NCI-H146 treated with DMSO at 0.1 percent for 48 hours (cell line): Measurements from ENCODE around the gene SMCHD1.
"Not testable (repeated sequence)": the region's sequence is repeated elsewhere in the genome, so short reads cannot be mapped to it uniquely, and the experiment has no call there.

Source experiments
- DNase-seq: peaks from one replicate; lab custom pipeline; 2025; ENCODE audit not compliant: unreplicated experiment; lab: John Stamatoyannopoulos, UW

SMCHD1 gene

DNA sequence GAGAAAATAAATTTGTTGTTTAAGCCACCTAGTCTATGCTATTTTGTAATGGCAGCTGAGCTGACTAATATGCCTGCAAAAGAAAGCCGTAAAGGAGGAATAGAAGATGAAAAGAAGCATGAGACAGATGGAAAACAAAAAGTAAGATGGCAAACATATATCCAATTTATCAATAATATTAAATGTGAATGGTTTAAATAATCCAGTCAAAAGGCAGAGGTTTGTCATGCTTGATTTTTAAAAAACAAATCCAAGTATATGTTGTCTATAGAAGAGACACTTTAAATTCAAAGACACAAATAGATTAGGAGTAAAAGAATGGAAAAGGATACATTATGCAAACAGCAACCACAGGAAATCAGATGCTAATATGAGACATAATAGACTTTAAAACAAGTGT is 155.9 kb downstream of the SMCHD1 start:
- DNase-seq: no peak

DNA sequence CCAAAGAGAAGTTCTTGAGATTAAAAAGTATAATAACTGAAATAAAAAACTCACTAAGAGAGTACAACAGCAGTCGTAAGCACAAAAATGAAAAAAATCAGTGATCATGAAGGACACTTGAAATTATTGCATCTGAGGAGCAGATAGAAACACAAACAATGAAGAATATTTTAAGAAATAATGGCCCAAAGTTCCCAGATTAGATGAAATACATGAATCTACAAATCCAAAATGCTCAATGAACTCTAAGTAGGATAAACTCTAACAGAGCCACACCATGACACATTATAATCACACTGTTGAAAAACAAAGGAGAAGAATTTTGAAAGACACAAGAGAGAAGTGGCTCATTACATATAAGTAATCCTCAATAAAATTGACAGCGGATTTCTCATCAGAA is 159.4 kb downstream of the SMCHD1 start:
- no peak for DNase-seq

DNA sequence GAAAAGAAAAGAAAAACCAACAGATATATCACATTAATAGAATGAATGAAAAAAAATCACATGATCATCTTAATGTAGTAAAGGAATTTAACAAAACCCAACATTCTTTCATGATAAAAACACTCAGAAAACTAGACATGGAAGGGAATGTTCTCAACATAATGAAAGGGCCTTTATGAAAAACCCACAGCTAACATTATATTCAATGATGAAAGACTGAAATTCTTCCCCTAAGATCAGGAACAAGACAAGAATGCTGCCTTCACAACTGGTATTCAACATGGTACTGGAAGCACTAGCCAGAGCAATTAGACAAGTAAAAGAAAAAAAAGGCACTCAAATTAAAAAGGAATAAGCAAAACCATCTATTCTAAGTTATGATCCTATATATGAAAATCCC is 162.8 kb downstream of the SMCHD1 start:
- no peak for DNase-seq

DNA sequence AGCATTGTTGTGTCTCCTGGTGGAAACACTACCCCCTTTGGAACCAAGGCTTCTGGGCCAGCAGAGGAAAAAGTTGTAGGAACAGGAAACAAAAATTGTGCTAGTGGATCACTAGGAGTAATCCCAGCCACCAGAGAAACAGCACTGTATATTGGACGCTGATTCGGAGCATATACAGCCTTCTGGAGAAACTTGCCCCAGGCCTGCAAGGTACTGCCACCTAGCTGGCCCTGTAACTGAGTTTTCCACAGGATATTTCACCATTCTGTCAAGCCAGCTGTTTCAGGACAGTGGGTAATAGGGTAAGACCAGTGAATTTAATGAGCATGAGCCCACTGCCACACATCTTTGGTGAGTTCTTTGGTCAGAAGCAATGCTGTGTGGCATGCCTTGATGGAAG is 166.2 kb downstream of the SMCHD1 start:
- DNase-seq: no peak

DNA sequence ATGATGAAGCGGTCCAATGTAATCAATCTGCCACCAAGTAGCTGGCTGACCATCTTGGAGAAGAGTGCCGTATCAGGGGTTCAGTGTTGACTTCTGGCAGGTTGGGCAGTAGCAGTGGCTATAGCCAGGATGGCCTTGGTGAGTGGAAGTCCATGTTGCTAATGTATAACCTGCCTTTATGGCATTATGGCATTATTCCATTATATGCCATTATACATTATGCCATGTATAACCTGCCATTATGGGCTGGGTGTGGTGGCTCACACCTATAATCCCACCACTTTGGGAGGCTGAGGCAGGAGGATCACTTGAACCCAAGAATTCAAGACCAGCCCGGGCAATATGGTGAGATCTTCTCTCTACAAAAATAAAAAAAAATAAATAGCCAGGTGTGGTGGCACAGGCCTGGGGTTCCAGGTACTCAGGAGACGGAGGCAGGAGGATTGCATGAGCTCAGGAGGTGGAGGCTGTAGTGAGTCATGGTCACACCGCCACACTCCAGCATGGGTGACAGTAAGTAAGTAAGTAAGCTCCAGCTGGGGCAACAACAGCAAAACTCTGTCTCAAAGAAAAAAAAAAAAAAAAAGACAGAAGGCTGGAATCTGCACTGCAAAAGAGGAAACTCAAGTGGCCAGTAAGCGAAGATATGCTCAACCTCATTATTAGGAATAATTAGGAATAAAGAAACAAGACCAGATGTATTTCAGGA is 166.8 kb downstream of the SMCHD1 start:
- DNase-seq: no peak

DNA sequence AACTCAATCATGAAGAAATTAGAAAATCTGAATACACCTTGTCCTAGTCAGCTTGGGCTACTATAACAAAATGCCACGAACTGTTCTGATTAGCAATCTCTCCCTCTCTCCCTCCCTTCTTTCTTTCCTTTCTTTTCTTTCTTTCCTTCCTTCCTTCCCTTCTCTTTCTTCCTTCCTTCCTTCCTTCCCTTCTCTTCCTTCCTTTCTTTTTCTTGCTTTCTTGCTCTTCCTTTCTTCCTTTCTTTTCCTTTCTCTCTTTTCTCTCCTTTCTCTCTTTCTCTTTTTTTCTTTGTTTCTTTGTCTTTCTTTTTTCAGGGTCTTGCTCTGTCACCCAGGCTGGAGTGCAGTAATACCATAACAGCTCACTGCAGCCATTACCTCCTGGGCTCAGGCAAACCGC is 167.7 kb downstream of the SMCHD1 start:
- no peak for DNase-seq

DNA sequence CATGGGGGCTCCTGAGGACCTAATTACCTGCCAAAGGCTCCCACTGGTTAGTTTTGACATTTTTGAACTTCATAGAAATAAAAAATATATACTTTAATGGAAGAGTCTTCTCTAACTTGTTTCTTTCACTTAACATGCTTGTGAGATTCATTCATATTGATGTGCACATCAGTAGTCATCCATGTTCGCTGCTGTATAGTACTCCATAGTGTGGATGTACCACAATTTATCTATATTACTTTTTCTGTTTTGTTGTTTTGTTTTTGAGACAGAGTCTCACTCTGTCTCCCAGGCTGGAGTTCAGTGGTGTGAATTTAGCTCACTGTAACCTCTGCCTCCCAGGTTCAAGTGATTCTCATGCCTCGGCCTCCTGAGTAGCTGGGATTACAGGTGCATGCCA is 168.4 kb downstream of the SMCHD1 start:
- DNase-seq: no peak

DNA sequence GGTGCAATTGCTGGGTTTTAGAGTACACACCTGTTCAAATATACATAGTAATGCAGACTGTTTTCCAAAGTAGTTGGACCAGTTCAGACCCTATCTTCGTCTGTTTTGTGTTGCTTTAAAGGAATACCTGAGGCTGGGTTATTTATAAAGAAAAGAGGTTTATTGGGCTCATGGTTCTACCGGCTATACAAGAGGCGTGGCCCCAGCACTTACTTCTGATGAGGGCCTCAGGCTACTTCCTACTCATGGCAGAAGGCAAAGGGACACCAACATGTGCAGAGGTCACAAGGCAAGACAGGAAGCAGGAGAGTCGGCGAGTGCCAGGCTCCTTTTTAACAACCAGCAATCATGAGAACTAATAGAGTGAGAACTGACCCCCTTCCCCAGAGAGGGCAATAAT is 169.3 kb downstream of the SMCHD1 start:
- DNase-seq: no peak

DNA sequence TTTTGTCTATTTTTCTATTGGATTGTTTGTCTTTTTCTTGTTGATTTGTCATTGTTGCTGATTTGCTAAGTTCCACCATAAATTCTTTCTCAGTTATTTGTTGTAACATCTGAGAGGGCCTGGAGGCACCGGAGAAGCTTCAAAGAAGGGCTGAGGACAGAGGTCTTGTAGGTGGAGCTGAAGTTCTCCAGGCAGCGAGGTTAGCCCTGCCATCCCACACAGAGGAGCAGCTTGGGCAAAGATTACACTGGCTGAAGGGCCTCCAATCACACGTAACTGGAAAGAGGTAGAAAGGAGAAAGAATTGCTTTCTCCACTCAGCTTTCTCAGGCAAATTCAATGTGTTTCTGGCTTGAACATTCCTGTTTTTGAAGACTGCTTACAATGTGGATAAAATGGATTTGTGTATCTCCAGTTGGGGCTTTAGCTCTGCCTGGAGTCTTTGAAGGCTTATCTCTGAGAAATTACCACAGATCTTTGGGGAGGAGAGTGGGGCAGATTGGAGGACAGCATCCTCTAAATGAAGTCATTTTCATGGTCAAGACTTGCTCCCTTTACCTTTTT is 170.2 kb downstream of the SMCHD1 start:
- DNase-seq: no peak

DNA sequence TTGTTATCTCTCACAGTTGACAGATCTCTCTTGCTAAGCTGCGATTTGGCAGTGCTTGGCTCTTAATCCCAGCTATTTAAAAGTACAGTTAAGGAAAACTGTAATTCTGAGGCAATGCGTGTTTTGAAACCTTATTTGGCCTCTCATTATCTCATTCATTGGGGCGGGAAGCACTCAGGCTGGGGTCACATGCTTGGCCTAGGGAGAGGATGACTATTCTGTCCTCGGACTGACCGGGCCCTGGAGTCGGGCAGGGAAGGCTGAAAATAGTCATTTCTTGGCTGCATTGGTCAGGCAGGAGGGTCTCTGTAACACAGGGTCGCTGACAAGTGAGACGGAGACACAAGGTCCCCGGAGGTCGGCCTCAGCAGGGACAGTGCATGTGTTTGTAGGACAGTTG is 171.1 kb downstream of the SMCHD1 start:
- no peak for DNase-seq

DNA sequence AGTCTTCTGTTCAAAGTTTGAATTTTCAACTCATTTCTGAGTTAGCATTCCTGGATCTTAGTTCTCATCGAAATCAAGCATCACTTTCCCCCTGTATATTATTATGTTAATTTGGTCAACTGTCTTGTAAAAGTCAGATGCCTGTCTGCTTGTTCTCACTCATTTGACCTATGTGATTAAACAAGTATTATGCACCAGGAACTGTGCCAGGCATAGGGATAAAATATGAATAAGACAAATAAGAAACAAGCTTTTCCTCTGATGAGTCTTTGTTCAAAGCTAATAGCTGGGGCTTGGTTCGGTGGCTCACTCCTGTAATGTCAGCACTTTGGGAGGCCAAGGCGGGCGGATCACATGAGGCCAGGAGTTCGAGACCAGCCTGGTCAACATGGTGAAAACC is 171.5 kb downstream of the SMCHD1 start:
- no peak for DNase-seq

DNA sequence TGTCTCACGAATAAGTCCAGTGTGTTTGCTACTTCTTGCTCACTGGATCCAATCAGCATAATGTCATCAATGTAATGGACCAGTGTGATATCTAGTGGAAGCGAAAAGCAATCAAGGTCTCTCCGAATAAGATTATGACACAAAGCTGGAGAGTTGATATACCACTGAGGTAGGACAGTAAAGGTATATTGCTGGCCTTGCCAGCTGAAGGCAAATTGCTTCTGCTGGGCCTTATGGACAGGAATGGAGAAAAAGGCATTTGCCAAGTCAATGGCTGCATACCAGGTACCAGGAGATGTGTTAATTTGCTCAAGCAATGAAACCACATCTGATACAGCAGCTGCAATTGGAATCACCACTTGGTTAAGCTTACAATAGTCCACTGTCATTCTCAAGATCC is 180.6 kb downstream of the SMCHD1 start:
- not testable (repeated sequence) for DNase-seq

DNA sequence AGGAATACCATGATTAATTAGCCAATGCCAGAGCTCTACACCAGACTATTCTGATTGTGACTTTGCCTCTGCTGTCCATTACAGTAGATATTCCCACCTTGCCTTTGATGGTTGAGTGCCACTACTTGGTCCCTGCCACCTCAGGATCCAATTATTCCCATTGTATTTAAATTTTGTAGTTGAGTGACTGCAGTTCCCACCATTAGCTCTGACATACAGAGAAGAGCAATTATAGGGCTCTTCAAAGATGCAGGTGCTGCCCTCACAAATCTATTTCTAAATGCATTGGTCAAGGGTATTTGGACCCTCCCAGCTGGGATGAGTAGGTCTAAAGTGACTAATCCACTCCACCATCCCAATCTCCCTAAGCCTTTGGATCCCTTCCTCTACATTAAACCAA is 181.8 kb downstream of the SMCHD1 start:
- DNase-seq: not testable (repeated sequence)

DNA sequence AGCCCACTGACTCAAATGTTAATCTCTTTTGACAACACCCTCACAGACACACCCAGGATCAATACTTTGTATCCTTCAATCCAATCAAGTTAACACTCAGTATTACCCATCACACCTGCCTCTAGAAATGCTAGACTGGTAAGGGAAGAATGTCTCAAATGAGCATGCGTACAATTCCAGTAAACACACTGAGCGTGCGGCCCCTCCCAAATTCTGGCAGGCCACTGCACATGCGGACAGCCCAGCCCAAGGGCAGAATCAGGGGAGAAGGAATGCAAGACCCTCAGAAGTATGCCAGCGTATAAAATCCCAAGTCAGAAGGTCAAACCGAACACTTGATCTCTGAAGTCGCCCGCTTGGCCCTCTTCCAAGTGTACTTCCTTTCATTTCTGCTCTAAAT is 183.7 kb downstream of the SMCHD1 start:
- no peak for DNase-seq

DNA sequence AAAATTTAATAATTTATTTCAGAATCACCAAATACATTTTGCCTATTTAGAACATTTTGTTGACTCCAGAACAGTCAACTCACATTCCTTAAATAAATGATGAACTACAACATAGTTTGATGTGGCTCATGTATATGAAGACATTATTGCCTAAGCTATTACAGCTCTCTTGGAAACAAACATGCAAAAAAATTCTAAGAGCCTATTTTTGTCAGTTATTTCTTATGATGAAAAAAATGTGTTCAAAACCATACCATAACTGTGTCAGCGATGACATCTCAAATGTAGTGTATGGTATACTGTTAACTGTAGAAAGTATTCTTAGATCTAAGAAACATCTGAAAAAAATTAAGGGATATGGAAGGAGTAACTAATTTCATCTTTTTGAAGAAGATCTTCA is 185.0 kb downstream of the SMCHD1 start:
- DNase-seq: no peak

DNA sequence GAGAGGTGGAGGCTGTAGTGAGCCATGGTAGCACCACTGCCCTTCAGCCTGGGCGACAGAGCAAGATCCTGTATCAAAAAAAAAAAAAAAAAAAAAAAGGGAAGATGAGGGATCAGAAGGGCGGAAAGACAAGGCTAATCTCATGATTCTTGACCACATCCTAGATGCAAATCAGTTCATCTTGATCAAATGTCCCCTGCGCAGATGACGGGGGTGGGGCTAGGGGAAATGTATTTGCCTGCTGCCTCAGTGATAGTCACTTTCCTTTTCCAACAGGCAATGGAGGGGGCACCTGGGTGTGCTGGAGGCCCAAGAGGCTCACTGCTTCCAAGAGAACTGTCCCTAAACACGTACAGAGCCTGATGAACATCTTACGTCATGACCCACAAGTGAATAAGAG is 187.6 kb downstream of the SMCHD1 start:
- no peak for DNase-seq

DNA sequence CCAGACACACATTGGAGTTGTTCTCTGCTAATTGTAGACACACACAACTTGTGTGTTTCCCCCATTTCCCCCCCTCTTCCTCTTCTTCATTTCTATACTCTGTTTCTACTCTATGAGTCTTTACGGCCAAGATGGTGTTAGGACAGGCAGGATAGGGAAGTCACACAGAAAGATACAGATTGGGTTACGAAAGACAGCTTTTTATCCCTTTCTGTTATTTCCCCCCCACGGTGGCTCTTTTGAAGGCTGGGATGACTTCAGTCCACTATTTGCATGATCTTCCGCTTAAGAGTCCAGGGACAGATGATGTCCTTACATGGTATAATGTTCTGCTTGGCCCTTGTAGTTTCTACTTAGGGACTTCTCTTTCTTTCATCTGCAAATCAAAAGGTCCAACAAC is 189.6 kb downstream of the SMCHD1 start:
- no peak for DNase-seq

DNA sequence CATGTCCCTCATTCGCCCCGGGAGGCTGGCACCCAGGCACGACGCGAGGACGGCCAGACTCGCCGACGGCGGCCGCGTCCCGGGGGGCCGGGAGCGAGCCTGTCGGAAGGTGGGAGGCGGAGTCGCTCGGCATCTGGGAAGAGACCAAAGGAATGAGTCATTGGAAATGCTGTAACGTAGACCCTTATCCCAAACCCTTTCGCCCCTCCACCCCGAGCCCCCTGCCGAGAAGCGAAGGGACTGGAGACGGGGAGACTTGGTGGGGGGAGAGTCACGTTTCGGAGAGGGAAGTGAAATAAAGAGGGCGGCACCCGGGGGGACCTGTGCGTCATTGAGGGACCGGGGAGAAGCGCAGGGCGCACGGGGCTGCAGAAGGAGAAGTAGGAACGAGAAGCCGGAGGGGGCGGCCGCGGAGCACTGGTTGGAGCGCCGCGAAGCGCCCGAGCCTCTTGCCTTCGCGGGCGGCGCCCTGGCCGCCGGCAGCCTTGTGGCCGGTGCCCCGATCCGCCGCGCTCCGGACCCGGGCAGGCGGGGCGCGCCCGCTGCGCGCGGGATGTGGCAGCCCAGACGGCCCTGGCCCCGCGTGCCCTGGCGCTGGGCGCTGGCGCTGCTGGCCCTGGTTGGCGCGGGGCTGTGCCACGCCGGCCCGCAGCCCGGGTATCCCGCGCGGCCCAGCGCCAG is 191.2 kb downstream of the SMCHD1 start, which contains the start of gene EMILIN2:
TSS of gene EMILIN2 (plus strand) at position 371 of the 681 bp plus-strand sequence. CDS start at position 554, 183 bp downstream.
- no peak for DNase-seq

DNA sequence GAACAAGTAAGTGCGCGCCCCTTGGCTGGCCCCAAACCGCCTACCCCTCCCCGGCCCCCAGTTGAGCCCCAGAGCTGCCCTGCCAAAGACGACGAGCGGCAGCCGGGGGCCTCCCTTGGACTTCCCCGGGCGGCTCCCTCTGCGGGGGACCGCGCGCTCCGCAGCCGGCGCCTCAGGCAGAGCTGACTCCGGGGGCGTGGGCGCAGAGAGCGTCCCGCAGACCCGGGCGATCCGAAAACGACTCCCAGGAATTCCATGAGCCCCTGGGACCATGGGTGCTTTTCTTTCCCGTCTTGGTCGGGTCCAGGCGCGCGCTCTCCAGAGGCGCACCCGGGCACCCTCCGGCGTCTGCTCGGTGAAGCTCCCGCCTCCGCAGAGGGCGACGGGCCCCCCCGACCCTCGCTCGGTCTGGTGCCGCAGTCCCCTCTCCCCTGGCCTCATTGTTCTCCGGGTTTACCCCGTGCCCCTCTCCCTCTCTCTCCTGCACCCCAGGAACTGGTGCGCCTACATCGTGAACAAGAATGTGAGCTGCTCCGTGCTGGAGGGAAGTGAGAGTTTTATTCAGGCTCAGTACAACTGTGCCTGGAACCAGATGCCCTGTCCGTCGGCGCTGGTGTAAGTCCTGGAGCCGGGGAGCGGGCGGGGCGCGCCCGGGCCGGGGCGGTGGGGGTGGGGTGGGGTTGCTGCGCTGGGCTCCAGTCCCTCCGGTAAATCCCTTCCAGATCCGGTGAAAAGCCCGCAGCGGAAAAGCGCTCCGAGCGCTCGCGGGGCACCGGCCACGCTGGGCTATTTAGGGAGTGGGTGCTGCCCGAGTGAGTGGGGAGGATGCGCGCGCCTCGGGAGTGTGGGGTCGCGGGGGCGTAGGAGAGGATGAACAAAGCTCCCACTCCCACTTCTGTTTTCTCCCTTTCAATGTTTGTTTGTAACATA is 192.1 kb downstream of the SMCHD1 start:
- no peak for DNase-seq

DNA sequence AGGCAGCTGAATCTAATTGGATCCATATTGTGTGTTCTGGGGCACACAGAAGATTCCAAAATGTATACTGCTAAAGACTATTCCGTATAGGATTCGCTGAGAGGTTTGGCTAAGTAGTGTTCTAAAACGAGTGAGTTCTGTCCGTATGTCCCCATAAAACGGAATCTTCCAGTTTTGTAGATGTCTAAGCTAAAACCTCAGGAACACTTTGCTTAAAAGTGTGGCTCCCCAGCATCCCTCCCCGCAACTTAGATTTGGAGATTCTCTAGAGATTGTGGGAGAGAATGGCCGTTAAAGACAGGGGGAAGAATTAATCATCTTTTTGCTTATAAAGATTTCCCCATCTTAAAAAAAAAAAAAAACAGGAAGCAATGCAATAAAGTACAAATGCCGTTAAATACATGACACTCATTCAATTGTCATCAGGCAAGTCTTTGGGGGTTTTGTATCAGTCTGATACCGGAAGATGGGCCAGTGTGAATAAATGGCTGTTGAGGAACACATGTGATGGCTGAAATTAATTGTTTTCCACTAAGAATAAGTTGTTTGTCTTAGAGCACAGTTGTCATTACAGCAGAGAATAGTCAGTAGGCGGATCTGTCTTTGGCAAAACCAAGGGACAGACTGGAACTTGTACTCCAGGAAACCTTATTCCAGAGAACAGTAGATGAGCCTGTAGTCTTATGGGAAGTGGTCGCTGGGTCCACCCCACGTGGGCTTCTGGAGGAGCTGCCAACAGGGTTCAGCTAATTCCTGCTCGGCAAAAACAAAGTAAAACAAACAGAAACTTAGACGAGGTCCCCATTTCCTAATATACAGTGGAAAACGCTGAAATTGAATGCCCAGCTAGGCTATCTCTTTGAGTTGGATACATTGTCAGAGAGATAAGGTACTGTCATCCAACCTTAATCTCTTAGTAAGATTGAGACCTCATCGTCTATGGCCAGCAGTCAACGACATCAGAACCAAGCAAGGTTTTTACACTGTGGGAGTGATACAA is 193.0 kb downstream of the SMCHD1 start:
- DNase-seq: no peak
